ENCODE measurements around the gene CCDC27.

GRCh38 chr1:3788756-3789420 lies 36.6 kb downstream of the CCDC27 start:
- TF ChIP-seq, protein P1, sequence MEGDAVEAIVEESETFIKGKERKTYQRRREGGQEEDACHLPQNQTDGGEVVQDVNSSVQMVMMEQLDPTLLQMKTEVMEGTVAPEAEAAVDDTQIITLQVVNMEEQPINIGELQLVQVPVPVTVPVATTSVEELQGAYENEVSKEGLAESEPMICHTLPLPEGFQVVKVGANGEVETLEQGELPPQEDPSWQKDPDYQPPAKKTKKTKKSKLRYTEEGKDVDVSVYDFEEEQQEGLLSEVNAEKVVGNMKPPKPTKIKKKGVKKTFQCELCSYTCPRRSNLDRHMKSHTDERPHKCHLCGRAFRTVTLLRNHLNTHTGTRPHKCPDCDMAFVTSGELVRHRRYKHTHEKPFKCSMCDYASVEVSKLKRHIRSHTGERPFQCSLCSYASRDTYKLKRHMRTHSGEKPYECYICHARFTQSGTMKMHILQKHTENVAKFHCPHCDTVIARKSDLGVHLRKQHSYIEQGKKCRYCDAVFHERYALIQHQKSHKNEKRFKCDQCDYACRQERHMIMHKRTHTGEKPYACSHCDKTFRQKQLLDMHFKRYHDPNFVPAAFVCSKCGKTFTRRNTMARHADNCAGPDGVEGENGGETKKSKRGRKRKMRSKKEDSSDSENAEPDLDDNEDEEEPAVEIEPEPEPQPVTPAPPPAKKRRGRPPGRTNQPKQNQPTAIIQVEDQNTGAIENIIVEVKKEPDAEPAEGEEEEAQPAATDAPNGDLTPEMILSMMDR (IDR thresholded peaks at IDR 0.05; ENCODE audit: low read depth, low read length, missing input control), result no peak
- TF ChIP-seq GABPA (IDR thresholded peaks at IDR 0.05 in 1 of 2, conservative IDR thresholded peaks at IDR 0.05 in 1 of 2), result no peak
- no peak for TF ChIP-seq TAF1 (conservative IDR thresholded peaks at IDR 0.05)
- TF ChIP-seq FOXA1 (IDR thresholded peaks at IDR 0.05), result no peak
- no peak for TF ChIP-seq JUND (IDR thresholded peaks at IDR 0.05)

Data from liver (tissue), 3 donors.